ENCODE measurements around the gene TIMM21. TPM values are rescaled to one million over a fixed set of nuclear protein-coding genes. Genes with fewer than 3 reads are reported as not detected.

TIMM21 gene, protein sequence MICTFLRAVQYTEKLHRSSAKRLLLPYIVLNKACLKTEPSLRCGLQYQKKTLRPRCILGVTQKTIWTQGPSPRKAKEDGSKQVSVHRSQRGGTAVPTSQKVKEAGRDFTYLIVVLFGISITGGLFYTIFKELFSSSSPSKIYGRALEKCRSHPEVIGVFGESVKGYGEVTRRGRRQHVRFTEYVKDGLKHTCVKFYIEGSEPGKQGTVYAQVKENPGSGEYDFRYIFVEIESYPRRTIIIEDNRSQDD
- total RNA-seq (2022; extraction: Qiagen RNA extraction): 44.6 to 60.4 TPM (median 55.5 TPM) in 5 replicates

DNA sequence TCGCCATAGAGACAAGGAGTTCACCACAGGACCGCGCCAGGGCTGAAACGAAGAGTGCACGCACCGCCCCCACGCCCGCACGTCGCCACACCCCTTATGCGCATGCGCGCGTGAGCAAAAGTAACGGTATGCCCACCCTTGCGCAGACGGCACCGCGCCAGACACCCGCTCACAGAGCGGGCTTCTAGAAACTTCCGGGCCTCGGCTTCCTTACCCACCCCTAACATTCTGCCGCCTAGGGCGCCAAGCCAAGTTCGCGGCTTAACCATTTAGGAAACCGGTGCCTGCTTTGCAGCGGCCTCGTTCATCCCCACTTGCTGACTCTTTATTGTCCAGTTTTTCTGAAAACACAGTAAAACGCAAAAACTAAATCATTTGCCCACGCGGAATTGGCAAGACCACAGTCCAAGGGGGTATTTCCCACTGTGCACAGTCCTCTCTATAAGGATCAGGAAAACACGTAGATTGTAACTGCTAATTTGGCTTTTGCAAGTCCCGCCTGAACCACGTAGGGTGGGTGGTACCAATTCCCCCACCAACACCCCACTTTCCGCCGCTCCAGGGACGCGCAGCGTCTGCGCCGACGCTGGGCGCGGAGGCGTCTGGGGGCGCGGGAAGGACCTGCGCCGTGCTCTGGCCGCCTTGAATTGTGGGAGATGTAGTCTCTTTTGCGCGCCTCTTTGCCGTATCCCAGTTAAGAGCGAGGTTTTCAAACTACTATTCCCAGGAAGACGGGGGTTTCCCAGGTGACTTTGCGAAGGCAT, at the start of gene TIMM21, which contains the start of gene FBXO15:
Gene TIMM21, plus strand, starts transcription at position 745 of the 764 bp plus-strand sequence. CDS start 286 bp downstream, outside the sequence.
Gene FBXO15, minus strand, starts transcription at position 56 of the 764 bp plus-strand sequence. Its CDS starts 49 bp downstream, at position 7.

Other genes starting within 250 kb of the TIMM21 start
- gene FBXO15, start 689 bp upstream of the TIMM21 start, total RNA-seq (2022; extraction: Qiagen RNA extraction): 0.48 to 1.1 TPM (median 0.62 TPM) in 5 replicates
- 120 to 138 TPM (median 127 TPM) in 5 replicates for gene CYB5A, start 143.4 kb downstream of the TIMM21 start, total RNA-seq (2022; extraction: Qiagen RNA extraction)
- gene C18orf63, start 167.3 kb downstream of the TIMM21 start, total RNA-seq (2022; extraction: Qiagen RNA extraction): not detected in 5 replicates